Omental fat pad (tissue), 4 donors: ENCODE data around the gene HASPIN. TPM values are rescaled to one million over a fixed set of nuclear protein-coding genes. Genes with fewer than 3 reads are reported as not detected.

ENCODE experiments used
- ATAC-seq: fragments of 150-250 bp; one replicate; pipeline ENCODE4 v1.9.1; 2016; ENCODE audit warnings: mild to moderate bottlenecking, moderate library complexity; ENCODE audit not compliant: low FRiP score
- DNase-seq: peaks from one replicate; pipeline ENCODE4 v3.0.0-alpha.2; 2019; ENCODE audit warnings: low spot score
- total RNA-seq, 4 donors: library from RNA; depleted of rRNA; stranded (reverse); fragments of >200 nt; gene quantifications; one replicate each; pipeline ENCODE4 v1.1.0, GENCODE V29; 2016
- TF ChIP-seq, protein P1 (sequence below), 3 donors: fragments of 450-650 bp; IDR thresholded peaks; one replicate each; pipeline ENCODE4 v1.5.1; 2016 to 2017; ENCODE audit warnings: antibody characterized with exemption in 3 of 3, mild to moderate bottlenecking in 3 of 3, moderate library complexity in 2 of 3

Gene HASPIN
- total RNA-seq, 4 donors from 2014 or later: 0.19 to 0.69 (median 0.24) TPM; not detected in 1

GRCh38 chr17:3689262-3690093 lies 34.2 kb upstream of the HASPIN start:
- TF ChIP-seq, protein P1, sequence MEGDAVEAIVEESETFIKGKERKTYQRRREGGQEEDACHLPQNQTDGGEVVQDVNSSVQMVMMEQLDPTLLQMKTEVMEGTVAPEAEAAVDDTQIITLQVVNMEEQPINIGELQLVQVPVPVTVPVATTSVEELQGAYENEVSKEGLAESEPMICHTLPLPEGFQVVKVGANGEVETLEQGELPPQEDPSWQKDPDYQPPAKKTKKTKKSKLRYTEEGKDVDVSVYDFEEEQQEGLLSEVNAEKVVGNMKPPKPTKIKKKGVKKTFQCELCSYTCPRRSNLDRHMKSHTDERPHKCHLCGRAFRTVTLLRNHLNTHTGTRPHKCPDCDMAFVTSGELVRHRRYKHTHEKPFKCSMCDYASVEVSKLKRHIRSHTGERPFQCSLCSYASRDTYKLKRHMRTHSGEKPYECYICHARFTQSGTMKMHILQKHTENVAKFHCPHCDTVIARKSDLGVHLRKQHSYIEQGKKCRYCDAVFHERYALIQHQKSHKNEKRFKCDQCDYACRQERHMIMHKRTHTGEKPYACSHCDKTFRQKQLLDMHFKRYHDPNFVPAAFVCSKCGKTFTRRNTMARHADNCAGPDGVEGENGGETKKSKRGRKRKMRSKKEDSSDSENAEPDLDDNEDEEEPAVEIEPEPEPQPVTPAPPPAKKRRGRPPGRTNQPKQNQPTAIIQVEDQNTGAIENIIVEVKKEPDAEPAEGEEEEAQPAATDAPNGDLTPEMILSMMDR (IDR thresholded peaks at IDR 0.05): no peak
- no peak for ATAC-seq
- DNase-seq: no peak

DNA sequence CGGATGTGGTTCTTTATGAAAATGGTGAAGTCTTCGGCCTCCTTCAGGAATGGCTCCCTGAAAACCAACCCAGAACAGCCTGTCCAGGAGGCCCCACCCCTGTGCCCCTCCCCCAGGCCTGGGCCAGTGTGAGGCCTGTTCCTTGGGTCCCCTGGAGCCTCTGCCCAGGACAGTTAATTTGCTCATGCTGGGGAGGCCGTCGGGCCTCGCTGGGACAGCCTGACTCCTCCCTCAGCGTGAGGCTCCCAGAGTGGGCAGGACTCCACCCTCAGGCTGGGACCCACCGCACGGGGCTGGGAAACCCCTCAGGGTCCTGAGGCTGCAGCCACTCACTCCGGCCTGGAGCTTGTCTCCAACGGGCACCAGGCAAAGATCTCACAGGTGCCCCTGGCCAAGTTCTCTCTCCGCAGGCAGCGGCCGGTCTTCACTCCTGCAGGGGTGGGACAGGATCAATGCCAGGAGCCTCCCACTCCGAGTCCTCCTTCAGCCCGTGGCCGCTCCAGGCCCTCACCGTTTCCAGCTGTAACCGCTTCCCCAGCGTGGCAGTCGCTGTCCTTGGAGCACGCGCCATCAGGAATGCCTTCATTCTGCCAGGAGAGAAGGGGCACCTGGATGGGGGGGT lies 33.5 kb upstream of the HASPIN start:
- ATAC-seq (no peak), DNase-seq (no peak)
- TF ChIP-seq, protein P1 (IDR thresholded peaks at IDR 0.05): no peak

DNA sequence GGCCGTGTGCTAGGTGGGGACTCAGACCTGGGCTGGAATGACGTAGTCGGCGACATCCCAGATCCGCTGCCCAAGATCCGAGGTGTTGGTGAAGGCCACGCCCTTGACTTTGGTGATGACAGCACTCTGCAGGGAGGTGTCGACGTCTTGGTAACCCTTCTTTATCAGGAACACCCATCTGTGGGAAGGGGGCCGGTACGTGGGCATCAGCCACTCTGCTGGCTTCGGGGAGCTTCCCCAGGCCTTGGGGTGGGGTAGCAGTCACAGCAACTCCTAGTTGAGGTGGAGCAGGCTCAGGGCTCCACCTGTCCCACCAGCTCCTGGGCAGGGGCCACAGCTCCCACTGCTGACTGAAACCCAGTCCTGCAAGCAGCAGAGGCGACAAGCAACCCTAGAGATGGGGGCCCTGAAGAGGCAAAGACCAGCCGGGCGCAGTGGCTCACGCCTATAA lies 32.1 kb upstream of the HASPIN start:
- ATAC-seq (no peak), DNase-seq (no peak)
- TF ChIP-seq, protein P1 (IDR thresholded peaks at IDR 0.05): no peak

DNA sequence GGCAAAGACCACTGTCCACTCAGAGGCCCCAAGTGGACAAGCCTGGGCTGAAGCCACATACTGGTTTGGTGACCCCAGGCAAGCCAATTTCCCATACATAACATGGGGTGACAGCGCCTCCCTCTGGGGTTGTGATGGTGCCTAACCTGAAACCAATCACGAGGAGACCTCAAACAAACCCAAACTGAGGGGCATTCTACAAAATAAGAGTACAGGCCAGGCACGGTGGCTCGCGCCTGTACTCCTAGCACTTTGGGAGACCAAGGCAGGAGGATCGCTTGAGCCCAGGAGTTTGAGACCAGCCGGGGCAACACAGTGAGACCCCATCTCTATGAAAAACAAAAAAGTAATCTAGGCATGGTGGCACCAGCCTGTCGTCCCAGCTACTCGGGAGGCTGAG lies 31.4 kb upstream of the HASPIN start:
- DNase-seq (no peak), ATAC-seq (no peak)
- TF ChIP-seq, protein P1 (IDR thresholded peaks at IDR 0.05): no peak

DNA sequence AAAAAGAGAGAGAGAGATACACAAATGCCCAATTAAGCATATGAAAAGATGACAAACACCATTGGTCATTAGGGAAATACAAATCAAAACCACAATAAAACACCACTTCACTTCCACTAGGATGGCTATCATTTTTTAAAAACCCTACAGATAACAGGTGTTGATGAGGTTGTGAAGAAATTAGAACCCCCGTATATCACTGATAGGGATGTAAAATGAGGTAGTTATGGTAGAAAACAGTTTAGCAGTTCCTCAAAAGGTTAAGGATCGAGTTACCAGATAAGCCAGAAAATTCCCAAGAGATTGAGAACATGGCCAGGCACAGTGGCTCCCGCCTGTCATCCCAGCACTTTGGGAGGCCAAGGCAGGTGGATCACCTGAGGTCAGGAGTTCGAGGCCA lies 30.6 kb upstream of the HASPIN start:
- ATAC-seq: no peak
- no peak for DNase-seq
- TF ChIP-seq, protein P1 (IDR thresholded peaks at IDR 0.05): no peak

GRCh38 chr17:3693829-3694231 lies 29.9 kb upstream of the HASPIN start:
- ATAC-seq: no peak
- no peak for DNase-seq
- TF ChIP-seq, protein P1 (IDR thresholded peaks at IDR 0.05): no peak
